Measurements from ENCODE around the gene ZNF431.
A peak's percentile ranks its signal among the peaks of the same experiment; 100 is the strongest.

The ZNF431 gene

GRCh38 chr19:21143428-21143827, 1.6 kb downstream of the ZNF431 start:
- DNase-seq (ENCODE audit: low read depth): peak; percentile 17
- TF ChIP-seq CTCF (IDR thresholded peaks at IDR 0.05; ENCODE audit: insufficient read depth, low read depth, low read length, missing control alignments): no peak
- H3K4me3 ChIP-seq (ENCODE audit: low read length): peak overlapping the region; percentile 79

- H3K4me3 ChIP-seq (ENCODE audit: low read length): no peak overlapping the region
- DNase-seq (ENCODE audit: low read depth): peak; percentile 97
- no peak for TF ChIP-seq CTCF (IDR thresholded peaks at IDR 0.05; ENCODE audit: insufficient read depth, low read depth, low read length, missing control alignments)
Measured at GRCh38 chr19:21143854-21144253, 2.0 kb downstream of the ZNF431 start.

- TF ChIP-seq CTCF (IDR thresholded peaks at IDR 0.05; ENCODE audit: insufficient read depth, low read depth, low read length, missing control alignments): no peak
- DNase-seq (ENCODE audit: low read depth): no peak
- H3K4me3 ChIP-seq (ENCODE audit: low read length): no peak overlapping the region
Measured at GRCh38 chr19:21147540-21147939, 5.7 kb downstream of the ZNF431 start.

GRCh38 chr19:21148681-21149080, 6.8 kb downstream of the ZNF431 start:
- TF ChIP-seq CTCF (IDR thresholded peaks at IDR 0.05; ENCODE audit: insufficient read depth, low read depth, low read length, missing control alignments): no peak
- no peak overlapping the region for H3K4me3 ChIP-seq (ENCODE audit: low read length)
- DNase-seq (ENCODE audit: low read depth): no peak

- no peak overlapping the region for H3K4me3 ChIP-seq (ENCODE audit: low read length)
- DNase-seq (ENCODE audit: low read depth): no peak
- no peak for TF ChIP-seq CTCF (IDR thresholded peaks at IDR 0.05; ENCODE audit: insufficient read depth, low read depth, low read length, missing control alignments)
Measured at GRCh38 chr19:21149877-21150276, 8.0 kb downstream of the ZNF431 start.

GRCh38 chr19:21151460-21151859, 9.6 kb downstream of the ZNF431 start:
- H3K4me3 ChIP-seq (ENCODE audit: low read length): no peak overlapping the region
- DNase-seq (ENCODE audit: low read depth): no peak
- no peak for TF ChIP-seq CTCF (IDR thresholded peaks at IDR 0.05; ENCODE audit: insufficient read depth, low read depth, low read length, missing control alignments)

GRCh38 chr19:21158523-21159135, 16.8 kb downstream of the ZNF431 start:
- TF ChIP-seq CTCF (IDR thresholded peaks at IDR 0.05; ENCODE audit: insufficient read depth, low read depth, low read length, missing control alignments): no peak
- DNase-seq (ENCODE audit: low read depth): peak; percentile 51
- H3K4me3 ChIP-seq (ENCODE audit: low read length): no peak overlapping the region
